HG03575 (cell line): ENCODE results near the gene SLC38A7.
"Not testable (repeated sequence)": the region's sequence is repeated elsewhere in the genome, so short reads cannot be mapped to it uniquely, and the experiment has no call there.

Source experiments
- ATAC-seq: cut with Tn5 transposase; IDR thresholded peaks from one replicate; pipeline ENCODE4 v1.9.1; 2021; ENCODE audit not compliant: unreplicated experiment, insufficient number of reproducible peaks, low FRiP score; ENCODE audit errors: extremely low read depth

SLC38A7 gene

DNA sequence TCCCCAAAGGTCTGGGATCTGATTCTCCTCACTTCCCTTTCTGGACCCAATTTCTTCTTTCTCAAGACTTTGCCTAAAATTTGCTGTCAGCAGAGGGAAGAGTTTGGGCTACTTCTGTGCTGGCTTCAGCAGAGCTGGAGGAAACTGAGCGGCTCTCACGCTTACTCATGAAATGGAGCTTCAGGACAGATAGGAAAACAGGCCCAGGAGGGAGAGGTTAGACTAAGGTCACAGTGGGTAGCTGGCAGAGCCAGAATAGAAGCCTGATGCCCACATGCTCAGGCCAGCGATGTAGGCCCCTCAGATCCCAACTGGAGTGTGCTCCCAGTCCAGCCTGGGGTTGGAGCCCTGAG is 593 bp downstream of the SLC38A7 start:
- ATAC-seq: no peak

DNA sequence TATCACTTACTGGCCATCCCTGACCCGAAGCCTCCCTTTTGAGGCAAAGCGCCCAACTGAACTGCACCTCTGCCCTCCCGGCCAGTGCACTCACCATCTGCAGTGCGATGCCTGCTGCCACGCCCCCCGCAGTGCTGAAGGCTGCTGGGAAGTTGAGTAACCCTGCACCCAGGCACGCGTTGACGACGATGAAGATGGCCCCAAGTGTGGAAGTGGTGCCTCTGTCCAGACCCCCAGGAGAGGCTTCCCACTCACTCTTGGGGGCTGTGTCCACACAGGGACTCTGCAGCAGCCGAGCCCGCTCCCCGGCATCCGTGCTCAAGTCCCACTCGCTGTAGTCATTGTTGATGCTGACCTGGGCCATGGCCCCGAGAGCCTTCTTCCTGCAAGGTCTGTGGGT is 4.8 kb downstream of the SLC38A7 start:
- no peak for ATAC-seq

DNA sequence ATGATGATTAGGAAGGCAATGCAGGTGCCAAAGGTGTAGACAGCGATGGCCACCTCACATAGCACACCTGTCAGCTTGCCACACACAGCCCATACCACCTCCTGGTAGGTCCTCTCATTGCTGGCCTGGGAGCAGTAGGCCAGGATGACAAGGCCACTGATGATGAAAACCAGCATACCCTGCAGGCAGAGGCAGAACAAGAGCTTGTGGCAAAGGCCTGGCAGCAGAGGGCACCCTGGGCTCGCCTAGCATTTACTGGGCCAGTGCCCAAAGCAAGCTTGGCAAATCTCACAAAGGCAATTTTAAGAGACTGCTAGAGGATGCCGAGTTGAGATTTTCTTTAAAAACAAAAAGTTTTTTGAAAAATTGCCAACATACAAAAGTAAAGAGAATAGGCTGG is 5.9 kb downstream of the SLC38A7 start:
- ATAC-seq: no peak

DNA sequence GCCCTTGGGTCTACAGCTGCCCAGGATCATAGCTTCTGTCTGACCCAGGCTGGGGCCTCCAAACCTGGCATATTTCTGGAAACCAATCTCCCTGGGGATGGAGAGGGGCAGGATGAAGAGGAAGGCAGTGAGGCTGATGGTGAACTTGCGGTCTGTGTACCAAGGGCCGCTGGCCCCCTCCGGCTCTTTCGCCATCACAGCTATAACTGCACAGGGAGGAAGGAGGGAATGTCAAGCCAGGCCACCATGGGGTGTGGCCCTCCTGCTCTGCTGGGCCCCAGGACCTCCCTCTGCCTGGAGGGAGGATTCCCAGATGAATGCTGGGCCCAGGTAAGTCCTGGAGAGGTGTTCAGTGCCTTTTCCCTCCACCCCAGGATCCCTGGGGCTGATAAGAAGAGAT is 6.3 kb downstream of the SLC38A7 start:
- ATAC-seq: no peak

DNA sequence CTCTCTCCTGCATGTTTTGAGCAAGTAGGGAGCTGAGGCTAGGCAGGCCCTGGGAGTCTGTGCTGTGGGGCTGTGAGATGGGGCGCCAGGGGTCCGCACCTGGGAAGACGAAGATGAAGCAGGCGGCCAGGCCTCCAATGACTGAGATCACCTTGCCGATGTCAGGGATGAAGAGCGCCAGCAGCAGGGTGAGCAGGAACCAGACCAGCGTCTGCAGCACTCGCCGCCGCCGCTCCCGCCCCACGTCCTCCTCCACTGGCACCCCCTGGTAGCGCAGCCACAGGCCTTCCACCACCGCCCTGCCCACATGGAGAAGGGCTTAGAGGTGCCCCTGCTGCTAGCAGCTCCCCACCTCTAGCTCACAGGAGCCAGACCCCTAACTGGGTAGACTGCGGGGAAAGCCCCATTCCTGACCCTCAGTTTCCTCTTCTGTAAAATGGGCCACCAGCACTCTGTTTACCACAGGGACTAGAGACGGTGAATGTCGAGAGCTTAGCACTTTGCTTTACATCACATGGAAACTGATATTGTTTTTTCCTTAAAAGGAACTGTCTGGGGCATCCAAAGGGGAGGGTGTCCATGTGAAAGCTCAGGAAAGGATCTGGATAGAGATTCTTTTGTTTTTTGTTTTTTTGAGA is 13.5 kb downstream of the SLC38A7 start:
- no peak for ATAC-seq

DNA sequence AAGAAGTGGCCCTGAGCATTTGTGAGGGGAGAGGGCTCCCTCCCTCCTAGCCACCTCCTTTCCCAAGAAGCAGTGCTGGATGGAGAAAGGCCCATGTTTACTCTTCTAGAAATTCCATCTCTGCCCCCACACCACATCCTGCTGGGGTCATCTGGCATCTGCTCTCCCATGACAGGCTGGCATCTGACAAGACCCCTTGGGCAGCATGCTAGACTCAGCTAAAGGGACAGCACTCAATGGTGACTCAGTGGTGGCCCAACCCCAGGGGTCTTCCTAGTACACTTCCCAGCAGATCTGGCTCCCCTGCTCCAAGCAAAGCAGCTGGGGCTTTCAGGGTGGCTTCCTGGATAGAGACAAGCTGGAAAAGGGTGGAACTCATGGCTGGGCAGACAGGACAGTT is 14.4 kb downstream of the SLC38A7 start:
- no peak for ATAC-seq

DNA sequence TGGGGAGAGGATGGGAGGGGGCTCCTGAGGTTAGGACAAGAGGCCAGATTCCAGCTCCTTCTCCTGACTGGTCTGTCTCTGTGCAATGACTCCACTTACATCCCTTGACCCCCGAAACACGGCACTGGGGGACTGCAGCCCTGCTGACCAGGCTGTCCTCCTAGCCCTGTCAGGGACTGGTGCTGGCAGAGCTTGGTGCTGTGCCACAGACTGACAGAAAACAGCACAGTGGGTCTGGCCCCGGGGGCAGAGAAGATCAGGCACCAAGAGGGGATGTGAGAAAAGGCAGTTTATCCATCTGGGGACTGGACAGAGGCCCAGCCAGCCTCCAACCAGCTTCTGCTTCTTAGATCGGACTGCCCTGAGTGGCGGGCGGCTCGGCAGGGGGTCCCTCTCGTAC is 19.4 kb downstream of the SLC38A7 start:
- ATAC-seq: no peak

DNA sequence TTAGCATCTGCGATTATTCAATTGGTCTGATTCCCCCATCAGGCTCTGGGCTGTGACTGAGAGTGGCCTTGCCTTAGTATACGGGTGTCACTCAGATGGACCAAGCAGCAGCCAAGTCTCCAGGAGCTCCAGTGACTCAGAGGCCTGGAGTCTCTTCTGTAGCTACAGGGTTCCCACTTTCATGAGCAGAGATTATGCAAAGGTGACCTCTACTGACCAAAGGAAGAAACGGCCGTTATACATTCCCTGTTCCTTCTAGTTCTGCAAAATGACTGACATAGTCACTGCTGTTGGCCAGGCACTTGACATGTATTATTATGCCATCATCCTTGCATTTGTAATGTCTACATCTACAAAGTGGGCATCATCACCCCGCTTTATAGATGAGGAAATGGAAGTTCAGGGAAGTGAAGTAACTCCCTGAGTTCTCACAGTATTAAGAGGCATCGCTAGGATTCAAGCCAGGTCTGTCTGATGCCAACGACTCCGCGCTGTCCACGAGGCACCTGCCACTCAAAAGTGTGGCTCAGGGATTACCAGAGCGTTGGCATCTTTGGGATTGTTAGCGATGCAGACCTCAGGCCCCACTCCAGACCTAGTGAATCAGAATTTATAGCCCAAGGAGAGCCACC is 23.3 kb downstream of the SLC38A7 start:
- no peak for ATAC-seq

DNA sequence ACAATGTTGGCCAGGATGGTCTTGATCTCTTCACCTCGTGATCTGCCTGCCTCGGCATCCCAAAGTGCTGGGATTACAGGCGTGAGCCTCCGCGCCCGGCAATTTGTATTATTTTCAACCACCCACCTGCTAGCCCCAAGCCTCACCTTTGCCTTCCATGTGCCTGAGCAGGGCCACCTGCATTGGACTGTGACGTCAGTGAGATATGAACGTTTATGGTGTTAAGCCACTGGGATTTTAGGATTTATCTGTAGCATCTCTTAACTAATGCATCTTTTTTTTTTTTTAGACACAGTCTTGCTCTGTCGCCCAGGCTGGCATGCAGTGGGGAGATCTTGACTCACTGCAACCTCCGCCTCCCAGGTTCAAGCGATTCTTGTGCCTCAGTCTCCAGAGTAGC is 24.7 kb downstream of the SLC38A7 start:
- ATAC-seq: not testable (repeated sequence)

DNA sequence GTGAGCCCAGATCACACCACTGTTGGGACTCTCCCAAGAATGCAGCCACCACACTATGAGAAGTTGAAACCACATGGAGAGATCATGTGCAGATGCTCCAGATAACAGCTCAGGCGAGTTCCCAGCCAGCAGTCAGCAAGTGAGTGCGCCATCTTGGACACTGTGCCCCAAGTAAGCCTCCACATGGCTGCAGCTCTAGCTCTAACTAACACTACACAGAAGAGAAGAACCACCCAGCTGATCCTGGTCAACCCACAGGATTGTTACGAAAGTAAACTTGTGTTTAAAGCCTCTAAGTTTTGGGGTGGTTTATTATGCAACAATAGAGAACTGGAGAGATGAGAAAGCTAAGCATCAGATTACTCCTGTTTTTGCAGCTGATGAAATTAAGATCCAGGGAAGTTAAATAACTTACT is 25.8 kb downstream of the SLC38A7 start:
- ATAC-seq: no peak

DNA sequence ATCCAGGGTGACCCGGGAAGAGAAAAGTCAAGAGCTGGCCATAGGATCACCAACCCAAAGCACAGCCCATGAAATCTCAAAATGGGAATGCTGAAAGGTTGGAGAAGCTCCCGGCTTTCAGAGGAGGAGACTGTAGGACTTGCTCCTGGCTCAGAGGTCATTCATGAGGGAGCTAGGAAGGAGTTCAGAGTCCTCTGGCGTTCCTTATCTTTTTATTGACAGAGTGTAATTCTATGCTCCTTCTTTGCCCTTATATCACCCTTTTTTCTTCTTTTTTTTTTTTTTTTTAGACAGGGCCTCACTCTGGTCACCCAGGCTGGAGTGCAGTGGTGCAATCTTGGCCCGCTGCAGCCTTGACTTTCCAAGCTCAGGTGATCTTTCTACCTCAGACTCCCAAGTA is 27.7 kb downstream of the SLC38A7 start:
- ATAC-seq: no peak

DNA sequence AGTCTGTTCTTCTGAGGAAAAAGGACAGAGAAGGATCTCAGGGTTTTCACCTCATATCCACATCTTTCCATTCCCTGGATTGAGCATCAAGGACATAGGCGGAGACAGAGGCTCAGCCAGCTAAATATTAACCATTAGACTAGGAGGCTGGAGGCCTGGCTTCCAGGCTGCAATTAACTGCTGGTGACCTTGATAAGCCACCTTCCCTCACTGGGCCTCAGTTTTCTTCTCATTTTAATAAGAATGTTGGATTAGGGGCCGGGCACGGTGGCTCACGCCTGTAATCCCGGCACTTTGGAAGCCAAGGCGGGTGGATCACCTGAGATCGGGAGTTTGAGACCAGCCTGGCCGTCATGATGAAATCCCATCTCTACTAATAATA is 29.4 kb downstream of the SLC38A7 start:
- ATAC-seq: no peak

DNA sequence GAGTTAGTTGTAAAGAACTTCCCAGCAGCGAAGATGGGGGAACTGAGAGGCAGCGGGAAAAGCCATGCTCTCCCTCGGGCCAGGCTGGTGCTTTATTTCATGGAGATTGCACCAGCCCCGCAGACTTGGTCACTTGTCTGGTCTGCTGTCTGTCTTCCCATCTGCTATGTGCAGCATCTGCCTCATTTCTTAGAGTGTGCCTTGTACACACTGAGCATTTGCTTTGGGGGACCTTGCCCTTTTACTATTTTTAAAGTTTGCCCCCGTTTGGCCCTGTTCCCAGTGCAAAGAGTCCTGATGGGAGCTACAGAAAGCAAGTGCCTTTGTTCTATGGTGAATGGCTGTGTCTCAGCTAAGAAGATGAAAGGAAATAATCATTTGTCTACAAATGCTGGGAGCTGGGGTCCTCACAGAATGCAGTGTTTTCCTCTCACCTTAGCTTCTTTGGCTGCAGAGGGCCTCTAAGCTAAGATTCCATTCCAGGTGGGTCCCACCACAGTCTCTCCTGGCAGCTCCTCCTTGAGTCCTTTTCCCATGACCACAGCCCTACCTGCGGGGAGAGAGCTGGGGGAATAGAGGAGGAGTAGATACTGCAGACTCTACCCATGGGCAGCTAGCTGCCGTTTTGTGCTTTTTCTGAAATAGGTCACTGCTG is 29.9 kb downstream of the SLC38A7 start:
- ATAC-seq: no peak

DNA sequence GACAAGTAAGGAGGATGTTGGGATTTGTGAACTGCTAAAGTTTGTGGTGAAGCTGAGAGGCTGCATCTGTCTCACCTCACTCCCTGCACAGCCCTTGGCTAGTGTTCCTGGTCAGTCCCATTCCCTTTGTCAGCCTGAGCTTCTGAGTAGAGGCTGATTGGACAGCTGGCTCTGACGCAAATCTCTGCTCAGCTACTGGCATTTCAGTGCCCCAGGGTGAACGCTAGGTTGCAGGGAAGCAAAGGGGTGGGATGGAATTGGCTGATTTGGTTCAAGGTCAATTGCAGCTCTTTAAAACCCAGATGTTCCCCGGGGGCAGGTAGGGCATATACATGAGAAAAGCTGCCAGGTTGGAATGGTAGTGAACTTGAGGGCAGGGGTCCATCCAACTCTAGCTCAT is 31.8 kb downstream of the SLC38A7 start:
- no peak for ATAC-seq

DNA sequence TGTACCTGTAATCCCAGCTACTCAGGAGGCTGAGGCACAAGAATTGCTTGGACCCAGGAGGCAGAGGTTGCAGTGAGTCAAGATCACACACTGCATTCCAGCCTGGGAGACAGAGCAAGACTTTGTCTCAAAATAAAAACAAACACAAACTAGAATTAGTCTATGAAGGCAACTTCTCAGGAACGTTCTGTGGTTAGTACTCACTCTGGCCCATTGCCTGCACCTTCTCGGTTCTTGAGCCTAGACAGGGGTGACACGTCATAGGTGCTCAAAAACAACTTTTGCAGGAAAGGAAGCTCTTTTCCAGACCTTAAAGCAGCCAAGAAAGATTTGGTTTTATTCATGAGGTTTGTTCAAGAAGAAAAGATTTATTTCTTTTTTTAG is 32.6 kb downstream of the SLC38A7 start:
- no peak for ATAC-seq

DNA sequence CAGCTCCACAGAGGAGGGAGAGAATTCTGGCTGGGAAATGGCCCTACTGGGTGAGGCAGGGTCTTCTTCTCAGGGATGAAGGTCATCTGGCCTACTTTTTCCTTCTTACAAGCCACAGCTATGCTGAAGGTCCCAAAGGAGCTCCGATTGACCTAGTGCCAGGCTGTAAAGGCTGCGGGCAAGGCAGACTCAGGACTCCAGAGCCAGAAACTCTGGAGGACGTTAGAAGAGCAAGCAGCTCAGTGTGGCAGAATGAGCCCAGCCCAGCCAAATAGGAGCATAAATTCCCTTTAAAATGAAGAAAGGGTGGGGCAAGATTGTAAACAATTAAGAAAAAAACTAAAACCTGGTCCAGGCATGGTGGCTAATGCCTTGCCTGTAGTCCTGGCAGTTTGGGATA is 34.9 kb downstream of the SLC38A7 start:
- ATAC-seq: no peak

DNA sequence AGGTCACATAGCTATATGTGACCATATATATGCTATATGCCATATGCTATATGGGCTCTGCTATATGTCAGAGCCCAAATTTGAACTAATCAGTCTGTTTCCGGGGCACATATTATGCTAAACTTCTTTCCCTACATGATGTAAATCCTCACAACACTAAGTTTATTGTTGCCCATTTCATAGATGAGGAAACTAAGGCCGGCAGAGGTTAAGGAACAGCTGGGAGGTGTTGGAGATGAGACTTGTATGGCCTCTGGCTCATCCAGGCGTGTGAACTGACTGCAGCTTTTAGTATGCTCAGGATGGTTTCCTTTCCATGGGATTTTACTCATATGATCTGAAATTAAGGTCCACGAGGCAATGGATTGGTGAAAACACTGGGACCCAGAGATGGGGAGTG is 37.5 kb downstream of the SLC38A7 start:
- no peak for ATAC-seq

DNA sequence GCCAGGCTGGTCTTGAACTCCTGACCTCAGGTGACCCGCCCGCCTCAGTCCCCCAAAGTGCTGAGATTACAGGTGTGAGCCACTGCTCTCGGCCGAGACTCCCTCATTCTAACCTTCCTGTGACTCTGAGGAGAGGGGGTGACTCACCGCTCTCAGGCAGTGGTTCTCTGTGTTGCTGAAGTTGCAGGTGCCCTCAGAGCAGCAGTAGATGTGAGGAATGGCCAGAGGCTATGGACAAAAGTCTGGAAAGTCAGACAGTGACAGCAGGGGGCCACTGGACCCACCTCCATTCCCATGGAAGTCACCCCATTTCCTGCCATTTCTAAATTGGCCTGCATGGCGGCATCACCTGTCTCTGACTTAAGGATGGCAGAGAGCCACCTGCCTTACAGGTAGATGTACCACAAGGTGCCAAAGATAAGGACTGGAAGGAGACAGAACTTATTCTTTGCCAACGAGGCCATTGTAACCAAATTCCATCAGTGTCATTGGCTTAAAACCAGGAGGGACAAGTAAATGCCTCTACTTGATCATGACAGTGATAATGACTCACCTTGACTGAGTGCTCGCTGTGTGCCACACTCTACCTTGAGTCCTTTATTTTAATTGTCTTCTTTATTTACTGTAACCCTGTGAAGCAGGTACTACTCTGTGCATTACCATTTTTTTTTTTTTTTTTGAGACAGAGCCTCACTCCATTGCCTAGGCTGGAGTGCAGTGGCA is 39.6 kb downstream of the SLC38A7 start:
- ATAC-seq: no peak

DNA sequence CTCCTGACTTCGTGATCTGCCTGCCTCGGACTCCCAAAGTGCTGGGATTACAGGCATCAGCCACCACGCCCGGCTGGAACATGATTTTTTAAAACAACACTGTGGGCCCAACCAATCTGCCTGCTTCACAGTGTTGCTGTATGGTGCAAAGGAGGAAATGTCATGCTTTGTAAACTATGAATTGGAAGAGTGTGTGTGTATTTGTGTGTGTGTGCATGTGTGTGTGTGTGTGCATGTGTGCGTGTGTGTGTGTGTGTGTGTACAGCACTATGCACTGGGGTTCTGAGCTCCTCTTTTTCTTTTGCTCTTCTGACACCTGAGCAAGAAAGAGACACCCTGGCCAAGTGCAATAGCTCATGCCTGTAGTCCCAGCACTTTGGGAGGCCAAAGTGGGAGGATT is 40.5 kb downstream of the SLC38A7 start:
- ATAC-seq: no peak

DNA sequence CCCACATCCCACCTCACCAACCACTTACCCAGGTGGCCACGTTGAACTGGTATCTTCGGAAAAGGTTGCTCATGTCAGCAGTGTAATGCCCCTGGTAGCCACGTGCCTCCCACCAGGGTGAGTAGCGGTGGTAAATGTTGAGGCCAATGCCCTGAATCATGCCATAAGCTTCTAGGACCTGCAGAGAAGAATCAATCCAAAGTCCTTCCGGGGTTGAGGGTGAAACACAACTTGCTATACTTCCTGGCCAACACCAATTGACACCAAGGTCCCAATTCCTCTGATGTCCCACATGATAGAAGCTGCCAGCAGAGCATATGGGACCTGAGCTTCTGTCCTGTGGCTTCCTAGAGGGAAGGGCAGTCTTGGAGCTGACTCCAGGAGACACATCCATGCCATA is 43.6 kb downstream of the SLC38A7 start:
- ATAC-seq: no peak
